HG03097 (cell line): ENCODE measurements around the gene GAS2L2.

Experiments used
- ATAC-seq: cut with Tn5 transposase; IDR thresholded peaks from one replicate; pipeline ENCODE4 v1.9.1; 2021; ENCODE audit not compliant: unreplicated experiment, low FRiP score

The GAS2L2 gene

GRCh38 chr17:35730400-35731005 lies 22.5 kb downstream of the GAS2L2 start:
- no peak for ATAC-seq

- ATAC-seq, result no peak
These were observed 23.6 kb downstream of the GAS2L2 start for GRCh38 chr17:35729405-35729833.

GRCh38 chr17:35728551-35728950 lies 24.5 kb downstream of the GAS2L2 start:
- no peak for ATAC-seq

- no peak for ATAC-seq
These were observed 25.4 kb downstream of the GAS2L2 start for GRCh38 chr17:35727635-35728034.

- ATAC-seq, result no peak
These were observed 26.0 kb downstream of the GAS2L2 start for GRCh38 chr17:35726953-35727460.

- no peak for ATAC-seq
These were observed 26.7 kb downstream of the GAS2L2 start for GRCh38 chr17:35726127-35726952.

GRCh38 chr17:35725802-35726126 lies 27.3 kb downstream of the GAS2L2 start:
- no peak for ATAC-seq

- no peak for ATAC-seq
These were observed 28.0 kb downstream of the GAS2L2 start for GRCh38 chr17:35725058-35725457.

- ATAC-seq, result no peak
These were observed 29.3 kb downstream of the GAS2L2 start for GRCh38 chr17:35723735-35724134.

- no peak for ATAC-seq
These were observed 35.6 kb downstream of the GAS2L2 start for GRCh38 chr17:35717475-35717874.

GRCh38 chr17:35716897-35717465 lies 36.1 kb downstream of the GAS2L2 start:
- no peak for ATAC-seq

- no peak for ATAC-seq
These were observed 36.9 kb downstream of the GAS2L2 start for GRCh38 chr17:35716173-35716572.

- ATAC-seq, result no peak
These were observed 37.6 kb downstream of the GAS2L2 start for GRCh38 chr17:35715416-35715815.

- ATAC-seq, result no peak
These were observed 38.1 kb downstream of the GAS2L2 start for GRCh38 chr17:35714988-35715387.

- ATAC-seq, result no peak
These were observed 39.8 kb downstream of the GAS2L2 start for GRCh38 chr17:35713069-35713728.

- no peak for ATAC-seq
These were observed 42.1 kb downstream of the GAS2L2 start for GRCh38 chr17:35710950-35711349.

GRCh38 chr17:35709874-35710273 lies 43.2 kb downstream of the GAS2L2 start:
- ATAC-seq, result no peak

GRCh38 chr17:35708951-35709350 lies 44.1 kb downstream of the GAS2L2 start:
- no peak for ATAC-seq

- no peak for ATAC-seq
These were observed 44.9 kb downstream of the GAS2L2 start for GRCh38 chr17:35708149-35708548.

GRCh38 chr17:35705705-35706104 lies 47.3 kb downstream of the GAS2L2 start:
- ATAC-seq, result no peak

GRCh38 chr17:35705230-35705629 lies 47.8 kb downstream of the GAS2L2 start:
- ATAC-seq, result no peak
